Transverse colon (tissue), 4 donors: ENCODE data around the gene PHF20. TPM values are rescaled to one million over a fixed set of nuclear protein-coding genes. Genes with fewer than 3 reads are reported as not detected.

Source experiments
- DNase-seq: peaks from one replicate; pipeline ENCODE4 v3.0.0-alpha.2; 2019
- H3K27ac ChIP-seq, 4 donors: fragments of 200-600 bp; sonication (generic); 2 replicates each; pipeline ENCODE4 v1.5.1; 2016 to 2018; ENCODE audit warnings: inconsistent platforms in 4 of 4
- H3K27me3 ChIP-seq: fragments of 200-600 bp; sonication (generic); 2 replicates; pipeline ENCODE4 v1.5.1; 2017; ENCODE audit warnings: inconsistent platforms
- H3K36me3 ChIP-seq, 4 donors: fragments of 200-600 bp; sonication (generic); 2 replicates each; pipeline ENCODE4 v1.5.1; 2017 to 2019; ENCODE audit warnings: inconsistent platforms in 4 of 4
- H3K4me1 ChIP-seq, 4 donors: fragments of 200-600 bp; sonication (generic); 2 replicates each; pipeline ENCODE4 v1.5.1; 2017 to 2020; ENCODE audit warnings: inconsistent platforms in 4 of 4
- H3K4me3 ChIP-seq, 4 donors: fragments of 200-600 bp; sonication (generic); 1 replicate in 1 of 4; 2 replicates in 3 of 4; pipeline versions ENCODE4 v1.5.1 to v1.6.1; 2017 to 2019; ENCODE audit warnings: inconsistent platforms in 4 of 4
- H3K9me3 ChIP-seq, 2 donors: fragments of 200-600 bp; sonication (generic); 2 replicates each; pipeline ENCODE4 v1.5.1; 2017 to 2019; ENCODE audit warnings: inconsistent platforms in 2 of 2
- CTCF ChIP-seq, 5 experiments: fragments of 200-600 bp in 3 of 5; fragments of 450-650 bp in 2 of 5; sonication (generic) in 3 of 5; IDR thresholded peaks; 1 replicate in 2 of 5; 2 replicates in 3 of 5; pipeline ENCODE4 v1.5.1; 2016 to 2017; ENCODE audit warnings: antibody characterized with exemption in 5 of 5, inconsistent platforms in 3 of 5, mild to moderate bottlenecking in 2 of 5, moderate library complexity in 1 of 5
- EP300 ChIP-seq: sonication (generic); formaldehyde crosslinking; IDR thresholded peaks from one replicate; pipeline ENCODE4 v1.6.1; 2017; ENCODE audit warnings: antibody characterized with exemption, low read depth
- POLR2A ChIP-seq: fragments of 450-650 bp; IDR thresholded peaks from one replicate; pipeline ENCODE4 v1.6.1; 2016; ENCODE audit warnings: antibody characterized with exemption, mild to moderate bottlenecking, moderate library complexity
- POLR2AphosphoS5 ChIP-seq, 3 donors: sonication (generic); formaldehyde crosslinking; IDR thresholded peaks; one replicate each; pipeline ENCODE4 v1.6.1; 2016; ENCODE audit warnings: antibody characterized with exemption in 3 of 3
- WGBS, 2 donors: methylation state at CpG; one replicate each; pipeline ENCODE4 v1.1.5; 2018; ENCODE audit warnings: low coverage in 1 of 2; 5-methylcytosine and 5-hydroxymethylcytosine counted together
- in situ Hi-C, 4 donors: fragments of 200-750 bp; cut with MboI; loops; one replicate each; pipeline versions ENCODE4 v1.15.0 to v1.15.1; 2017; ENCODE audit warnings: low sequenced_read_pairs in 3 of 4, low pct_ligation_motif_present in 1 of 4, low pct_unique_long_range_greater_than_20kb in 1 of 4
- intact Hi-C: fragments of 100-400 bp; cut with DNase I; formaldehyde crosslinking; loops from one replicate; pipeline ENCODE4 v1.15.1; 2023; ENCODE audit warnings: low total_unique reads
- total RNA-seq, 4 donors: library from RNA; depleted of rRNA; stranded (reverse); fragments of >200 nt; gene quantifications; one replicate each; pipeline ENCODE4 v1.1.0, GENCODE V29; 2016

Gene PHF20
- total RNA-seq, 4 donors from 2014 or later: 20.6 to 88.6 (median 43.1) TPM

GRCh38 chr20:35826397-35826998 lies 54.7 kb downstream of the PHF20 start:
- whole genome bisulfite sequencing, 2 donors: 65% methylated on average over 1 of the region's 1 CpG; no CpG with 5 or more reads in 1 of the 2 donors
- no peak overlapping the region for H3K4me3 ChIP-seq
- intact Hi-C loops: no loop called here
- no peaks in the 10 kb centered on the region for H3K36me3 ChIP-seq
- in situ Hi-C loops: no loop called here
- DNase-seq: no peak
- H3K4me1 ChIP-seq: peaks cover 0 to 5% (median 0%) of the 10 kb centered on the region in 4 donors
- no peak overlapping the region for H3K27ac ChIP-seq
- no peaks in the 10 kb centered on the region for H3K27me3 ChIP-seq
- TF ChIP-seq CTCF (IDR thresholded peaks at IDR 0.05): no peak
- TF ChIP-seq POLR2A: no peak
- TF ChIP-seq POLR2AphosphoS5 (IDR thresholded peaks at IDR 0.05): no peak
- TF ChIP-seq EP300: no peak
- H3K9me3 ChIP-seq: no peaks in the 10 kb centered on the region

- intact Hi-C loops: no loop called here
- H3K4me1 ChIP-seq: peaks cover 0 to under 1% (median 0%) of the 10 kb centered on the region in 4 donors
- in situ Hi-C loops: no loop called here
- no peaks in the 10 kb centered on the region for H3K9me3 ChIP-seq
- 74% methylated on average over 3 of the region's 3 CpGs; no CpG with 5 or more reads in 1 of the 2 donors for WGBS, 2 donors
- no peak overlapping the region for H3K4me3 ChIP-seq
- no peak overlapping the region for H3K27ac ChIP-seq
- TF ChIP-seq EP300: no peak
- no peak for TF ChIP-seq CTCF (IDR thresholded peaks at IDR 0.05)
- TF ChIP-seq POLR2AphosphoS5 (IDR thresholded peaks at IDR 0.05): no peak
- TF ChIP-seq POLR2A: no peak
- H3K36me3 ChIP-seq: no peaks in the 10 kb centered on the region
- peak; percentile 16 for DNase-seq
- H3K27me3 ChIP-seq: no peaks in the 10 kb centered on the region
These were observed 56.6 kb downstream of the PHF20 start for GRCh38 chr20:35828434-35828833.

GRCh38 chr20:35828916-35829315 lies 57.1 kb downstream of the PHF20 start:
- Histone ChIP-seq H3K9me3 (no peaks in the 10 kb centered on the region), H3K36me3 (no peaks in the 10 kb centered on the region), H3K27ac (no peak overlapping the region), H3K4me1 (peaks cover 0 to 4% (median 0%) of the 10 kb centered on the region in 4 donors), H3K4me3 (no peak overlapping the region), H3K27me3 (no peaks in the 10 kb centered on the region)
- in situ Hi-C loops: no loop called here
- intact Hi-C loops: no loop called here
- no peak for TF ChIP-seq POLR2A
- no peak for TF ChIP-seq POLR2AphosphoS5 (IDR thresholded peaks at IDR 0.05)
- TF ChIP-seq CTCF (IDR thresholded peaks at IDR 0.05): no peak
- no peak for TF ChIP-seq EP300
- no peak for DNase-seq
- 91 to 100% methylated on average over 1 to 4 of the region's 4 CpGs for WGBS, 2 donors

- Histone ChIP-seq H3K36me3 (no peaks in the 10 kb centered on the region), H3K4me1 (peaks cover 0 to 4% (median 0%) of the 10 kb centered on the region in 4 donors), H3K27me3 (no peaks in the 10 kb centered on the region), H3K9me3 (no peaks in the 10 kb centered on the region), H3K4me3 (no peak overlapping the region), H3K27ac (no peak overlapping the region)
- in situ Hi-C loops (no loop called here), intact Hi-C loops (no loop called here)
- TF ChIP-seq CTCF (IDR thresholded peaks at IDR 0.05) (no peak), EP300 (no peak), POLR2AphosphoS5 (IDR thresholded peaks at IDR 0.05) (no peak), POLR2A (no peak)
- DNase-seq: no peak
These were observed 58.4 kb downstream of the PHF20 start for GRCh38 chr20:35830264-35830663.
